GM19324 (cell line): Measurements from ENCODE around the gene ERC1.

Experiments
- ATAC-seq: cut with Tn5 transposase; IDR thresholded peaks from one replicate; pipeline ENCODE4 v1.9.1; 2021; ENCODE audit warnings: mild to moderate bottlenecking, moderate library complexity; ENCODE audit not compliant: unreplicated experiment, low FRiP score

Gene ERC1

DNA sequence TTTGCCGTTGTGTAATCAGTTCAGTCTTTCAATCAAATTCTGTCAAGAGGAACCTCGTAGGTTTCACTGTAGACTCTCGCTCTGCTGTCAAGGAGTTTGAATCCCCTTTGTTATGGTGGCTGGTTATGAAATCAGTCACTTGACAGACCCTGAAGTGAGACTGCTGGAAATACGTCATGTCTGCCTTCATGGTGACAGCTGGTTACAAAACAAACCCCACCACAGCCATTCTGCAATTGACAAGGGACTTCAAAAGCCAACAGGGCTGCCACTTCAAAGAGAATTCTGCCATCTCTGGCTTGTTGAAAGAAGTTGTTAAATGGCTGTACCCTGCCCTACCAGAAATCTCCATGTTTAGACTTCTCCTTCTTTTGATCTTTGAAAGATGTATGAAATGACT is 286.9 kb downstream of the ERC1 start:
- ATAC-seq: no peak

DNA sequence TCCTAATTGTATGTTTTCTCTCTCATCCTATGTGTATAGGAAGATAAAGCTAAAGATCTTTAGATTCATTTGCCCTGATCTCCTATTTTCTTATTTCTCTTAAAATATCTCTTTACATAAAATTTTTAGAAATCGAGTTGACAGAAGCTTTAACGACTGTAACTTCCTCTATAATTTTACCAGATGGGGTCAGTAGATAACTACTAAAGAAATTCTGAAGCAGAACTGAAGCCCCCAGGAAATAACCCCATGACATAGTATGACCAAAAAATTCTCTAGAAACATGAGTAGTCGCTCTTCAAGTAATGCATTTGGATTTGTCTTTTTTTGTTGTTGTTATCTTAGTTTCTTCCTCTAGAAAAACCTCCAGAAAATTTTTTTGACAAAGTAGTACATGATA is 288.0 kb downstream of the ERC1 start:
- ATAC-seq: no peak

DNA sequence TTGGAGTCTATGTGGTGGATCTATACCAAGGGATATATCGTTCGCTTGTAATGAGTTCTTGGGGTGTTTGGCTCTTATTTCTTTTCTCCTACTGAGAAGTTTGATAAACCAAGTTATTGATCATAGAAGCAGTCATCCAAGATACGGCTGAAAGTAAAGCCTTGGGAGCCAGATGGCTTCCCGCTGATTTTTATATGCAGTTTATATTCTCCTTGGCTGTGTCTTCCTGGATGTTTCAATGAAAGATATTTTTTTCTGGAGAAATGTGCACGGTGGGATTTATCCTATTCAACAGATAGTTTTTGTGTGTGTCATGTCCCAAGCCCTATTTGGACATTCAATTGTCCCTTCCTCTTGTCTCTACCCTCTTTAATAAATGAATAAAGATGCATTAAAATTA is 289.0 kb downstream of the ERC1 start:
- no peak for ATAC-seq

DNA sequence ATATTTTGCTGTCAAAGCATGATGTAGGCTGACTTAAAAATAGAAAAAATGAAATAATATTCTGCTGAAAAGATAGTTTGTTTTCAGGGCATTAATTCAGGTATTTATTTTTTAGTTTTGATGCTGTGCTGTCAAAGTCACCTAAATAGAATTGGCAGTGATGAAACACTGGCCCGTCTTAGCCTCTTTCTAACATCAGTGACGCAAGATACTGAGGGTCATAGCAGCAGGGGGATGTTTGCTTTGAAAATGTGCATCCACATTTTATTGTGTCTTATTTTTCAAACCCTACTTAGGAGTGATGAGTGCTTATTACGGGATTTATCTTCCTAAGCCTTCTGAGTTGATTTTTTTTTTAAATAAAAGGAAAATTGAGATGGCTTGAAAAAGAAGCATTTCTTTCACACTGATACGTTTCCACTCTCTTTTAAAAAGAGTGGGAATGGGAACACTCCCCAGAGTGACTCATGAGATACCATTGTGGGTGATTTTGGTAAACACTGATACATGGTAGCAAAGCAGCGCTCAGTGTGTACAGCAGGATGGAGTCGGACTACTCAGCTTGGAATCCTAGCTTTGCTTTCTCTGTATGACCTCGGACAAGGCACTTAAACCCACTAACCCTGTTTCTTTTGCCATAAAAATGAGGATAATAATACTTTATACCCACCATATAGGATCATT is 290.8 kb downstream of the ERC1 start:
- ATAC-seq: no peak

DNA sequence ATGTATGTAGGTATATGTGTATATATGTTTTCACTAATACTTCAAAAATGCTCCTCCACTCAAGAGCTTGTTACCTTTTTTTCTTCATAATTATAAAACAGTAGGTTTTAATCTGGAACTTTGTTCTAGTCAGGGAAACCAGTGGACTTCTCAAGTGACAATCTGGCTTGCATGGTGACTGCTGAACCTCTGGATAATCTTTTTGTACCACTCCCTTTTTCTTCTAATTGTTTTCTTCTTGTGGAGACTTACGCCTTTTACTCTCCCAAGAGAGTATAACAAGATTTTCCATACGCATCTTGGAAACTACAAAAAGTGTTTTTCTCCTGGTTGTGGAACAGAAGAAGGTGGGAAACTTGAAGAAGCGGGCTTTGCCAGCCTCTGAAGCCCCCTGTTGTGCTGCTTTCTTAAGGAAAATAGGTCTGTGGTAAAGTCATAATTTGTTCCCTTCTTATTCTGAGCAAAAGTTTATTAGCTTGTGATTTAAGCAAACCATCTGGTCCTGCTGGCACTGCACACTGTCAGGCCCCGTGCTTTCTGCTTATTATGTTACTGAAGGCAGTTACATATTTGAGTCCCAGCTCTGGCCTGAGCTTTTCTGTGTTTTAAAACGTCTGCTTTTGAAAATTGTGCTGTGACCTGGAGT is 291.8 kb downstream of the ERC1 start:
- ATAC-seq: no peak

DNA sequence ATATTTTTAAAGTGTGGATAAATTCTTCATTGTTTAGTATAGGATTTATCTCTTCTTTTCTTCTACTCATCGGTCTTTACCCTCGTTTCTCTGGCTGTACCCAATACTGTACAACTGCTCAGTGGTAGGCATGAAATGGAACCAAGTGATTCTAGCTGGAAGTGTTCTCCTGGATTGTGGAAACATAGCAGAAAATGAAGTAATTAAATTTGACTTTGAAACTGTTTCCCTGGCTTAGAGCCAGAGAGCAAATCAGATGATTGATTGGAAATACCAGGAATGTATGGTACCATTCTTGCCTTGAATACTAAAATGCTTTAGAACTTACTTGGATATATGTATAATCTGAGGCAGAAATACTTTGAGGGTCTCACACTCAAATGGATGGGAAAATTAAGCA is 292.3 kb downstream of the ERC1 start:
- no peak for ATAC-seq

DNA sequence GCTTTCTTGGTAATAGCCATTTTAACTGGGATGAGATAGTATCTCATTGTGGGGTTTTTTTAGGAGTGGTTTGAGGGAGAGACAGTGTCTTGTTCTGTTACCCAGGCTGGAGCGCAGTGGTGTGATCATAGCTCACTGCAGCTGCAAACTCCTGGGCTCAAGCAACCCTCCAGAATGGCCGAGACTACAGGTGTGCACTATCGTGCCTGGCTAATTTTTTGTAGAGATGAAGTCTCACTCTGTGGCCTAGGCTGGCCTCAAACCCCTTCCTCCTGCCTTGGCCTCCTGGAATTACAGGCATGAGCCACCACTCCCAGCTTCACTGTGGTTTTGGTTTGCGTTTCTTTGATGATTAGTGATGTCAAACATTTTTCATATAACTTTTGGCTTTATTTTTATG is 293.6 kb downstream of the ERC1 start:
- ATAC-seq: no peak

DNA sequence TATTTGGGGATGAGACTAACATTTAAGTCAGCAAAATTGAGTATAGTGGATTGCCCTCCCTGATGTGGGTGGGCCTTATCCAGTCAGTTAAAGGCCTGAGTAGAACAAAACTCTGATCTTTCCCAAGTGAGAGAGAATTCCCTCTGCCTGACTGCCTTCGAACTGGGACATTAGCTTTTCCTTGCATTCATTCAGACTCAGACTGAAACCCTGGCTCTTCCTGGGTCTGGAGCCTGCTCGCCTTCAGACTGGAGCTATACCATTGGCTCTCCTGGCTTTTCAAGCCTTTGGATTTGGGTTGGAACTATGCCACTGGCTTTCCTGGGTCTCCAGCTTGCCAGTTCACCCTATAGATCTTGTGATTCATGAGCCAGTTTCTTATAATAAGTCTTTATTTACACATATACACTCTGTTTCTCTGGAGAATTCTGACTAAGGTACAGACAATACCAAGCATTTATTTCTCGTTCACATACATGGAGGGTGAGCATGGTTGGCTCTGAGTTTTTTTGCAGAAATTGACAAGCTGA is 296.5 kb downstream of the ERC1 start:
- ATAC-seq: no peak

DNA sequence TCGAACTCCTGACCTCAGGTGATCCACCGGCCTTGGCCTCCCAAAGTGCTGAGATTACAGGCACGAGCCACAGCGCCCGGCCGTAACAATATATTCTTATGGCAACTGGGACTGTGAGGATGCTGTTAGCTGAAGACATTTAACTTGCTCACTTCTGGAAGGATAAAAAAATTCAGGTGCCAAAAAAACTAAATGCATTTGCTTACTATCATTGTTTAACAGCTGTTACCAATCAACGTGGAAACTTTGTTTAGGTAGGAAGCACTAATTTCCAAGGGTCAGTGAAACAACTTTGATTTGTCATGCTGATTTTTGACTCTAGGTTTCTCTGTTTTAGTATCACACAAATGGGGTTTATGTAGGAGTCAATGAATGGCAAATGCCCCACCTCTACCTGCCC is 297.3 kb downstream of the ERC1 start:
- no peak for ATAC-seq

DNA sequence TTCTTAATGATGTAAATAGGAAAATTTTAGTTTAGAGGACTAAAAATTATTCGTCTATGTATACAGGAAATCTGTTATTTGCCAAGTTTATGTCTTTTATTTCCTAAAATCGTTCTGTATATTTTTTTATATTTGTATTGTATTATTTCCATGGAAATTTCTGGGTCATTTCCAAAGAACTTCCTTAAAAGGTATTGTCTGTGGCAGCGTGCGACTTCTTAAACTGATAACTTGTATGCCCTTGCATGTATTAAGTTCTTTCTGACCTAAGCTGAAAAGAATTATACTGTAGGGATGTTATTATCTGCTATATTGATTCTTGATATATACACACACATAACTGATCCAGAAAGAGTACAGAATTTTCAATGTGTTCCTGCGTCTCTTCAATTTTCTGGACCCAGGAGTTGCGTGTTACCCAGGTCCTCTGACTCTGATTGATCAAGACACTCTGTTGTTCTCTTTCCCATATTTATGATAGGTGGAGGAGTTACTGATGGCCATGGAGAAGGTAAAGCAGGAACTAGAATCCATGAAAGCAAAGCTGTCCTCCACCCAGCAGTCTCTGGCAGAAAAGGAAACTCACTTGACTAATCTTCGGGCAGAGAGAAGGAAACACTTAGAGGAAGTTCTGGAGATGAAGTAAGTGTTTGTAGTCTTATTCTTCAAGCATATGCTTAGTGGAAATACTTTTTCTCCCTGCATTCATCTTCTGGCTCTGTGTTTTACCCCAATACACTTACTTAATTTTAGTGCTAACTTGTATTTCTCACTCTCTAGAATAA is 298.5 kb downstream of the ERC1 start:
- no peak for ATAC-seq

DNA sequence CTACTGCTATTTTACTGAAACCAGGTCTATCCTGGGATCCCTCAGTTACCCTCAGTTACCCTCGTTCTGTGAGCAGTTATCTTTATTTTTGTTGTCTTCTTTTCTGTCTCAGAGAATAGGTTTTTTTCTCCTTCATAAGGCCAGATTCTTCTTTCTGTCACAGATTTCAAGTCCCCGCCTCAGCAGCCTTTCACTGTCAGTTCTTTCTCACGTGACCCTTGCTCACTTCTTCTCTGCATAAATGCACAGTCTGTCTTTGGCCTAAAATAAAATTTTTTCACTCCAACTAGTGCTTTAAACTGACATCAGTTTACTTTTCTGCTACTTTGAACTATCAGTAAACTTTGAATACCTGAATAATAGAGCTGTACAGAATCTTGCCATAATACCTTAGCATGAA is 299.7 kb downstream of the ERC1 start:
- no peak for ATAC-seq

DNA sequence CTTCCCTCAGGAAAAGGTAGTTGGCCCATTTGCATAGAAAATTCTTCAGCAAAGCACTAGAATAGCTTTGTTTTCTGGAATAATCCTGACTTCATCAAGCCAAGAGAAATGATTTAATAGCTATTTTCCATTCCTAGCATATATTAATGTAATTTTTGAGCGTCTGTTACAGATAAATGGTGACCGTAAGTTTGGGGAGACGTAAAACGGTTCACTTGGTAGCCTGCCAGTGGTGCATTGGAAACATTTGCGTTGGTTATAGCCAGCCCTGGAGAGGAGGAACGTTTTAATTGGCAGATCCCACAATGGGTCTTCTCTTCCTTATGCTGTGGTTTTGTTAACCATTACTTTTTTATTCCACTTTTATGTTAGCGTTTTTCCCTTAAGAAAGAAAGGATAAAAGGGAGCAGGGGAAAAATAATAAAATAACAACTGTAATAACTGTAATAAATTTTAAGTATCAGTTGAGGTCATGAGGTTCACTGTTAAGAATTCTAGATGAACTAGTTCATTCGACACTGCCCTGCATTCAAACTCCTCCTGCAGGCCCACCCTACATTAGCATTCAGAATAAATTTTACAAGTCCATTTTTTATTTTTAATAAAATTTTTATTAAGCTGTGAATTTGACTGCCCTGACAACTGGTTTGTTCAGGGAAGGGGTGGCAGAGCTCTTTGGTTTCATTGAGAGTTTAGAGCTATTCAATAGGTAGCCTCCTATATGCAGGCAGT is 300.7 kb downstream of the ERC1 start:
- no peak for ATAC-seq

DNA sequence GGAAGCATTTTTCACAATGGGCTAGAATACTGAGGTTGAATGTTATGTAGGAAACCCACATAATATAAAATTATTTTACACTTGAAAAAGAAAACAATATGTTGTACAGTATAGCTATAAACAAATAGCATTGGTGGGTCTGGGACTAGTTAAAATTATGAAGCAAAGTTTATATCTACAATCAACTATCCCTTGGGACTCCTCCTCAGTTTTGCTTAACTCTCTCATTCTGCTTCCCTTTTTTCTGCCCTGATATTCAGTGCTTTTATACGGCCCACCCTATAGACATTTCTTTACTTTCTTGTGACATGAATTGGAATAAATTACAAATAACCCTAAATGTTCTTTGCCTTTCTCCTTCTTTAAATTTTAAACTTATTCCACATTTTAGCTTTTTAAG is 302.9 kb downstream of the ERC1 start:
- ATAC-seq: no peak

DNA sequence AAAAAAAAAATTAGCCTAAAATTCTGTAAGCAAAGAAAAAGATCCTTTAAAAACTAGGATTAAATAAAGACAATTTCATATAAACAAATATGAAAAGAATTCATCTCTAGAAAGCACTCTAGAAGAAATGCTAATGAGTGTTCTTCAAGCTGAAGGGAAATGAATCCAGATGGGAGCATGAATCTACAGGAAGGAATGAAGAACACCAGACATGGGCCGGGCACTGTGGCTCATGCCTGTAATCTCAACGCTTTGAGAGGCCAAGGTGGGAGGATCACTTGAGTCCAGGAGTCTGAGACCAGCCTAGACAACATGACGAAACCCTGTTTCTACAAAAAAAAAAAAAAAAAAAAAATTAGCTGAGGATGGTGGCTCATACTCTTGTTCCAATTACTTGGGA is 306.2 kb downstream of the ERC1 start:
- no peak for ATAC-seq

DNA sequence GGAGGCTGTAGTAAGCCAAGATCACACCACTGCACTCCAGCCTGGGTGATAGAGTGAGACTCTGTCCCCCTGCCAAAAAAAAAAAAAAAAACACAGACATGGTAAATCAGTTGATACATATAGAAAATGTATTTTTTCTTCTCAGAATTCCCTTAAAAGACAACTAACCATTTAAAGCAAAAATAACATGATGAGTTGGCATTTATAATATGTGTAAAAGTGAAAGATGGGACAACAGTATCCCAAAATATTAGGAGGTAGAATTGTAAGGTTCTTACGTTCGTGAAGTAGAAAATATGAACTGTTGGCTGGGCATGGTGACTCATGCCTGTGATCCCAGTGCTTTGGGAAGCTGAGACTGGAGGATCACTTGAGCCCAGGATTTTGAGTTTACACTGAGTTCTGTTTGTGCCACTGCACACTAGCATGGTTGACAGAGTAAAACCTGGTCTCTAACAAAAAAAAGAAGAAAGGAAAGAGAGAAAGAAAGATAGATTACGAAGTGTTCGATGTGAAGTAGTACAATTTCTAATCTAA is 306.7 kb downstream of the ERC1 start:
- ATAC-seq: no peak

DNA sequence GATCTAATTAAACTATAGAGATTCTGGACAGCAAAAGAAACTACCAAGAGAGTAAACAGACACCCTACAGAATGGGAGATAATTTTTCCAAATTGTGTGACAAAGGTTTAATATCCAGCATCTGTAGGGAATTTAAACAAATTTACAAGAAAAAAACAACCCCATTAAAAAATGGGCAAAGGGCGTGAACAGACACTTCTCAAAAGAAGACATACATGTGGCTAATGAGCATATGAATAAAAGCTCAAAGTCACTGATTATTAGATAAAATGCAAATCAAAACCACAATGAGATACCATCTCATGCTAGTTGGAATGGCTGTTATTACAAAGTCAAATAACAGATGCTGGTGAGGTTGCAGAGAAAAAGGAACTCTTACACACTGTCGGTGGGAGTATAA is 309.4 kb downstream of the ERC1 start:
- ATAC-seq: no peak

DNA sequence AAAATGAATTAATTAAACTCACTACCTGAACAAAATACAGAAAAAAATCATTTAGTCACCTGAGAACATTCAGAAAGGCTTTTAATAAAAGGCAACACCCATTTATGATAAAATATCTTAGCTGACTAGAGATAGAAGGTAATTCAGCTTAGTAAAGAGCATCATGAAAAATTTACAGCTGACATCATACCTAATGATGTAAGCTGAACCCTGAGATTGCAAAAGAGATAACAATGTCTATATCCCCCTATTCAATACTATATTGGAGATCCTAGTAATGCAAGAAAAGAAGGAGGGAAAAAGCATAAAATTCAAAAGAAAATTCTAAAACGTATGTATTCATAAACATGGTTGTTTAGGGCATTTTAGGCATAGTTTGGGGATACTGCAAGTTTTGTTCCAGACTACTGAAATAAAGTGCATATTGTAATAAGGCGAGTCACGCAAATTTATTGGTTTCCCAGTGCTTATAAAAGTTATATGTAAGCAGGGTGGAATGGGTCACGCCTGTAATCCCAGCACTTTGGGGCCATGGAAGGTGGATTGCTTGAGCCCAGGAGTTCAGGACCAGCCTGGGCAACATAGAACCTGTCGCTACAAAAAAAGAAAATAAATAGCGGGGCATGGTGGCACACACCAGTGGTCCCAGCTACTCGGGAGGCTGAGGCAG is 311.3 kb downstream of the ERC1 start:
- ATAC-seq: no peak

DNA sequence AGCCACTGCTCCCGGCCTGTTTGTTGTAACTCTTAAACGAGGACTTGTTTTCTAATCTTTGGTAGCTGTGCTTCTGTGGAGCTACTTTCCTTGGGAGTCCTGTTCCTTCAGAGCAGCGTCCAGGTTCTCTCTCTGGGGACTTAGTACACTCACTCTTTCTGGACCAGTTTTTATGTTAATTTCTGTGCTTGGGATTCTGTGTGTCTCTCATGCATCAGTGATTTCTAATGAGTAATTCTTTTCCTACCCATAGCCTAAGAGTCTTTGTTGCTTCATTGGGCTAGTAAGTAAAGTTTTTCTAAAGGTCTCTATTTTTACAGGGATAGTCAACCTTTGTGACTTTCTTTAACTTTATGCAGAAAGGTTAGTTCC is 314.0 kb downstream of the ERC1 start:
- ATAC-seq: no peak

DNA sequence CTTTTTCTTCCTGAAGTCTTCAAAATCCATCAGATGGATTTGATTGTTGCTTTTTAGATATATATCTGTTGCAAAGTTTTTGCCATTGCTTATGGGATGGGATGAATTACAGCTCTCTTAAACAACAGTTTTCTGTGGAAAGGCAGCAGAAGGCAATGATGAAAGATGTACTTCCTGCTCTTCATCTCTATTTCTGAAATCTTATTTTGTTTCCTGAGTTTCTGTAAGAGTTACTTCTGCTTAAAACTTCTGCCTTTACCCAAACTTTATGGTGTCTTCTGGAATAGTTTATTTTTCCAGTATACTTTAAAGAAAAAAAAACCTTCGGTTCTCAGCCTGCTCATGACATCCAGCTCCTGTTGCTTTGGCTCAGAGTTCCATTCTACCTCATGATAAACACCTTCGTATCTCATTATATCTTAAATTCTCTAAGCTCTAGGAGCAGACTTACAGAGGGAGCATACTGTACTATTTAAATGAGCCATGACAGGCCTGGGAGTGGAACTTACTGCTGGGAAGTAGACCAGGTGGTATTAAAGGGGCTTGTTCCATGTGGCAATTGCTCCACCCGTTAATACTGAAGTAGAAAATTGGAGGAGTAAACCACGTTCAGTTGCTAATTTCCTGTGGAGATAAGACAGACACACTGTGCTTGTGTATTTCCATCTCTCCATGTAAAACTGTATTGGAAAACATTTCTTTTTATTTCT is 314.9 kb downstream of the ERC1 start:
- ATAC-seq: no peak

DNA sequence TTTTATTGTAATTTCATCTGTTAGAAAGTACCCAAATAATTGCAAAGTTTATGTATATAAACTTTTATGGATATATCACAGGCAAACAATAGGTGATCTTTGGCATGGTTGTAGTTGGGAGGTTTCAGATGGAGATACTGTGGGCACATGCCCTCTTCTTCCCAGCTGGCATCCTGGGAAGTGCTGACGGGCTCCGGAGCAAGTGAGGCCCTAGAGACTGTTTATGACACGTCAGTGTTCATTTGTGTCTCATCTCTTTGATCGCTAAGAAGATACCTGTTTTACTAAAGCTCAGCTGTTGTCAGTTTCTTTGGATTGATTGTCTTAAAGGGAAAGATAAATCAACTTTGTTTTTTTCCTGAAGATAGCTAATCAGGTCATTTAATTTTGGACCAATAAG is 315.8 kb downstream of the ERC1 start:
- ATAC-seq: no peak
